ENCODE data around the gene TMED9.
A peak's percentile ranks its signal among the peaks of the same experiment; 100 is the strongest.

DNA sequence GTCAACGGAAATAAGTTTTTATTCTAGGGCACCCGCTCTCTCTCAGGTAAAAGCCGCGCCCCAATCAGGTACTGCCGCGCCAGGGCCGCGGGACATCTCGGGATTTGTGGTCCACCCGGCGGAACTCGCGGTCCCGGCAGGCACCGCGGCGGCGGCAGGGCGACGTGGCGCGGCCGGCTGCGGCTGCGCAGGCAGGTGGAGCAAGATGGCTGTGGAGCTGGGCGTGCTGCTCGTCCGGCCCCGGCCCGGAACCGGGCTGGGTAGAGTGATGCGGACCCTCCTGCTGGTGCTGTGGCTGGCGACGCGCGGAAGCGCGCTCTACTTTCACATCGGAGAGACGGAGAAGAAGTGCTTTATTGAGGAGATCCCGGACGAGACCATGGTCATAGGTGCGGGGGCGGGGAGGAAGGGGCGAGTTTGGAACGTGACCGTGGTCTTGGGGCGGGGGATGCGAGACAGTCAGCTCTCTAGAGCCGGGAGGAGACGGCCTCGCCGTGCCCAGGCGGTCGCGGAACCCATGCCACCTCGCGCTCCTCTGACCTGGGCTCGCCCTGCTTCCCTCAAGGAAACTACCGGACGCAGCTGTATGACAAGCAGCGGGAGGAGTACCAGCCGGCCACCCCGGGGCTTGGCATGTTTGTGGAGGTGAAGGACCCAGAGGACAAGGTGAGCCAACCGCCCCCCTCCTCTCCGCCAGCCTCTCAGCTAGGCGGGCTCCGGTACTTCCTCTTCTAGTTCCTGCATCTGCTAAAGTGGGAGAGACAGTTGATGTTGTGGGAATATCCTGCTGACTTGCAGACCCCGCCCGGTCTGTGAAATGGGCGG lies at the start of gene TMED9:
- TF ChIP-seq CHD1 (IDR thresholded peaks at IDR 0.05; ENCODE audit: low read depth, low read length) (no peak), YY1 (IDR thresholded peaks at IDR 0.05; ENCODE audit: low read depth, low read length) (peak; percentile 97), CREB1 (IDR thresholded peaks at IDR 0.05; ENCODE audit: low read depth) (peak; percentile 82), MEF2B (IDR thresholded peaks at IDR 0.05; ENCODE audit: partially characterized antibody, poor library complexity, severe bottlenecking) (no peak), POLR2A (IDR thresholded peaks at IDR 0.05; ENCODE audit: low read depth, low read length) (peak; percentile 98)
